HepG2 (cell line): Measurements from ENCODE around the gene INKA2. TPM values are rescaled to one million over a fixed set of nuclear protein-coding genes. Genes with fewer than 3 reads are reported as not detected.

Experiments
- FOSL1 ChIP-seq: sonication (generic); formaldehyde crosslinking; IDR thresholded peaks from 2 replicates; pipeline ENCODE4 v1.9.0; 2021; ENCODE audit warnings: missing genetic modification reagents, borderline replicate concordance
- KLF12 ChIP-seq: sonication (generic); formaldehyde crosslinking; IDR thresholded peaks from 2 replicates; pipeline ENCODE4 v1.4.0; 2020; ENCODE audit warnings: missing genetic modification reagents, borderline replicate concordance
- KLF9 ChIP-seq: IDR thresholded peaks from 2 replicates; pipeline ENCODE4 v1.6.1; 2016; ENCODE audit warnings: low read depth
- MAF1 ChIP-seq: sonication (generic); formaldehyde crosslinking; IDR thresholded peaks from 2 replicates; pipeline ENCODE4 v1.5.0; 2020; ENCODE audit warnings: missing genetic modification reagents, borderline replicate concordance
- MAFK ChIP-seq, 2 experiments: IDR thresholded peaks in 1 of 2; conservative IDR thresholded peaks in 1 of 2; 2 replicates each; pipeline ENCODE4 v1.6.1; 2011; ENCODE audit warnings: improper control_type of control experiment in 2 of 2, low read length in 2 of 2
- MAZ ChIP-seq, 2 experiments: sonication (generic) in 1 of 2; formaldehyde crosslinking in 1 of 2; IDR thresholded peaks; 2 replicates each; pipeline versions ENCODE4 v1.5.0 to v1.6.1; 2012 to 2020; ENCODE audit warnings: low read depth in 2 of 2, mild to moderate bottlenecking in 2 of 2, borderline replicate concordance in 1 of 2, improper control_type of control experiment in 1 of 2, low read length in 1 of 2, missing genetic modification reagents in 1 of 2, moderate library complexity in 1 of 2
- NKX3-1 ChIP-seq: sonication (generic); formaldehyde crosslinking; IDR thresholded peaks from 2 replicates; pipeline ENCODE4 v1.5.0; 2020; ENCODE audit warnings: missing genetic modification reagents
- NR1H2 ChIP-seq: sonication (generic); formaldehyde crosslinking; IDR thresholded peaks from 2 replicates; pipeline ENCODE4 v1.8.1; 2022; ENCODE audit warnings: low read depth, missing genetic modification reagents, borderline replicate concordance
- NRL ChIP-seq: sonication (generic); formaldehyde crosslinking; IDR thresholded peaks from 2 replicates; pipeline ENCODE4 v1.5.0; 2020; ENCODE audit warnings: missing genetic modification reagents, mild to moderate bottlenecking, moderate library complexity, borderline replicate concordance
- RBAK ChIP-seq: sonication (generic); formaldehyde crosslinking; IDR thresholded peaks from 2 replicates; pipeline ENCODE4 v1.5.1; 2020; ENCODE audit warnings: mild to moderate bottlenecking, missing genetic modification reagents
- RNF2 ChIP-seq: fragments of 450-650 bp; conservative IDR thresholded peaks from 2 replicates; pipeline ENCODE4 v1.6.1; 2016; ENCODE audit warnings: low read depth
- RORA ChIP-seq: sonication (generic); formaldehyde crosslinking; IDR thresholded peaks from 2 replicates; pipeline ENCODE4 v1.5.0; 2020; ENCODE audit warnings: mild to moderate bottlenecking, missing genetic modification reagents, moderate library complexity
- SMAD9 ChIP-seq: sonication (generic); formaldehyde crosslinking; IDR thresholded peaks from 2 replicates; pipeline ENCODE4 v1.5.1; 2020; ENCODE audit warnings: mild to moderate bottlenecking, missing genetic modification reagents
- SOX13 ChIP-seq, 3 experiments: fragments of 450-650 bp in 1 of 3; sonication (generic) in 1 of 3; formaldehyde crosslinking in 1 of 3; IDR thresholded peaks in 2 of 3; conservative IDR thresholded peaks in 1 of 3; 2 replicates each; pipeline versions ENCODE4 v1.5.0 to v1.6.1; 2016 to 2020; ENCODE audit warnings: antibody characterized with exemption in 1 of 3, mild to moderate bottlenecking in 1 of 3, missing compliant biosample characterization in 1 of 3, missing genetic modification reagents in 1 of 3, moderate library complexity in 1 of 3
- ZBTB7A ChIP-seq: sonication (generic); formaldehyde crosslinking; IDR thresholded peaks from 2 replicates; pipeline ENCODE4 v1.8.0; 2022; ENCODE audit warnings: mild to moderate bottlenecking, missing genetic modification reagents
- ZEB1 ChIP-seq: IDR thresholded peaks from 2 replicates; pipeline ENCODE4 v1.6.1; 2012; ENCODE audit warnings: mild to moderate bottlenecking, low read depth, inconsistent platforms; ENCODE audit not compliant: insufficient replicate concordance
- ZFX ChIP-seq: sonication (generic); formaldehyde crosslinking; IDR thresholded peaks from 2 replicates; pipeline ENCODE4 v1.4.0; 2020; ENCODE audit warnings: mild to moderate bottlenecking, low read depth, missing genetic modification reagents, moderate library complexity
- ZNF12 ChIP-seq: sonication (generic); formaldehyde crosslinking; IDR thresholded peaks from 2 replicates; pipeline ENCODE4 v1.5.0; 2020; ENCODE audit warnings: missing genetic modification reagents
- ZNF30 ChIP-seq: sonication (generic); formaldehyde crosslinking; IDR thresholded peaks from 2 replicates; pipeline ENCODE4 v1.5.0; 2020; ENCODE audit warnings: mild to moderate bottlenecking, missing genetic modification reagents
- ZNF572 ChIP-seq: sonication (generic); formaldehyde crosslinking; IDR thresholded peaks from 2 replicates; pipeline ENCODE4 v1.5.1; 2020; ENCODE audit warnings: mild to moderate bottlenecking, missing genetic modification reagents
- ZNF761 ChIP-seq: sonication (generic); formaldehyde crosslinking; conservative IDR thresholded peaks from 2 replicates; pipeline ENCODE4 v1.4.0; 2020; ENCODE audit warnings: mild to moderate bottlenecking, missing genetic modification reagents
- ZNF781 ChIP-seq: sonication (generic); formaldehyde crosslinking; IDR thresholded peaks from 2 replicates; pipeline ENCODE4 v1.5.1; 2020; ENCODE audit warnings: borderline replicate concordance, mild to moderate bottlenecking, missing genetic modification reagents; ENCODE audit errors: not compliant biosample characterization
- polyA plus RNA-seq, 8 experiments: library from polyadenylated mRNA; depleted of rRNA in 3 of 8; stranded (reverse) in 7 of 8; unstranded in 1 of 8; fragments of >200 nt; fragmentation: Illumina TruSeq in 4 of 8; extraction: Trizol in 4 of 8; gene quantifications; 2 replicates each; pipeline versions ENCODE4 v1.2.1 to v1.2.3, GENCODE V29; 2011 to 2016; ENCODE audit warnings: low read depth in 4 of 8, missing spikeins in 1 of 8, mixed read lengths in 1 of 8; ENCODE audit not compliant: insufficient read depth in 1 of 8
- total RNA-seq, 5 experiments: library from RNA; depleted of rRNA; stranded (reverse); fragments of >200 nt; fragmentation: Illumina TruSeq; extraction: Trizol; gene quantifications; 2 replicates each; pipeline ENCODE4 v1.2.3, GENCODE V29; 2016; ENCODE audit warnings: low read depth in 1 of 5
- TF ChIP-seq, protein P1 (sequence below): IDR thresholded peaks from 2 replicates; pipeline ENCODE4 v1.6.1; 2016; ENCODE audit warnings: low read depth, borderline replicate concordance
- TF ChIP-seq, protein P2 (sequence below): sonication (generic); formaldehyde crosslinking; IDR thresholded peaks from 2 replicates; pipeline ENCODE4 v1.8.1; 2022; ENCODE audit warnings: mild to moderate bottlenecking, missing genetic modification reagents
- TF ChIP-seq, protein P3 (sequence below): sonication (generic); formaldehyde crosslinking; conservative IDR thresholded peaks from 2 replicates; pipeline ENCODE4 v1.4.0; 2020; ENCODE audit warnings: mild to moderate bottlenecking, missing genetic modification reagents, moderate library complexity

The INKA2 gene
- total and polyA plus RNA-seq, 2 of the 13 experiments (the other 11 are each of a cell fraction or from before 2014, with no cell fraction given) = 2.6 to 4.6 TPM

DNA sequence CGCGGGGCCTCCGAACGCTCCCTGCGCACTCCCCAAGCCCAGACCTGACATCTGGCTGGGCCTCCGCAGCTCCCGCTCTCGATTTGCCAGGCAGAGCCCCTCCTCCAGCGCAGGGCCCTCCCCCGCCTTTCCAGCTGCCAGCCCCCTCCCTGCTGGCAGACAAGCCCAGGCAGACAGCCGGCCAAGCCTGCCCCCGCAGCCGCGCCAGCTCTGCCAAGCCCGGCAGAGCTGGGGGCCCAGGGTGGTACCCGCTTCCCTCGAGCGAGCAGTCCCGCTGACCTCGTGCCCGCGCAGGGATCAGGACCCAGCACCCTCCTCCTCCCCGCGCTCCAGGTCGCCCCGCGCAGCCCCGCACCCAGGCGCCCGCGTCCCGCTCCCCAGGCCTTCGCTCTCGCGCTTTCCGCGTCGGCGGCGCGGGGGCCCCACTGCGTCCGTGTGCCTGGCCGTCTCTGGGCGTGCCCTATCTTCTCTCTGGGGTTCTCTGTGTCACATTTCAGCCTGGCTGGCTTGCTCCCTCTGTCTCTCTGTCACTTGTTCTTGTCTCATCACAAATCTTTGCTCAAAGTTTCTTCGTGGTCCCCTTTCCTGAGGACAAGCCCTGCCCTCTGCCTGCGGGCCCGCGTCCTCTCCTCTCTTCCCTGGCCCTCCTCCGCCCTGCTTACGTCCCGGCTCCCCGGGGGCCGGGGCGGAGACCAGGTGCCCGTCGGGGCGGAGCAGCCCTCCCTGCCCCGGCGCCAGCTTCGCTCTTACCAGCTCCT is 580 bp downstream of the INKA2 start (continued):
- TF ChIP-seq KLF12 (CRISPR knock-in tag) (no peak), ZNF761 (CRISPR knock-in tag) (0 out of 2 replicates have a peak, but pooled peaks have one; percentile 4), SMAD9 (no peak), NR1H2 (CRISPR knock-in tag) (peak; percentile 70; the same call in 1 of the 2 replicates), ZFX (CRISPR knock-in tag) (peak; percentile 8; the same call in 1 of the 2 replicates), ZBTB7A (CRISPR knock-in tag) (0 out of 2 replicates have a peak, but pooled peaks have one; percentile 54), RORA (no peak), NKX3-1 (no peak), ZEB1 (no peak), RNF2 (peak; percentile 79), MAZ (IDR thresholded peaks at IDR 0.05; ENCODE audit: borderline replicate concordance, low read depth, low read length) (peak; percentile 44; the same call in 1 of the 2 replicates), MAZ (CRISPR knock-in tag; IDR thresholded peaks at IDR 0.05; ENCODE audit: low read depth) (no peak), KLF9 (CRISPR knock-in tag) (no peak), ZNF781 (CRISPR knock-in tag) (no peak), MAFK (conservative IDR thresholded peaks at IDR 0.05 in 1 of 2, IDR thresholded peaks at IDR 0.05 in 1 of 2; ENCODE audit: low read length in 2 of 2) (no peak), NRL (no peak), SOX13 (IDR thresholded peaks at IDR 0.05) (no peak), SOX13 (CRISPR knock-in tag; conservative IDR thresholded peaks at IDR 0.05 in 1 of 2, IDR thresholded peaks at IDR 0.05 in 1 of 2) (no peak; a peak in 1 of 4 replicates), MAF1 (no peak), ZNF12 (CRISPR knock-in tag) (no peak), FOSL1 (CRISPR knock-in tag) (no peak), ZNF30 (CRISPR knock-in tag) (no peak), RBAK (CRISPR knock-in tag) (no peak), ZNF572 (CRISPR knock-in tag) (no peak)
- TF ChIP-seq, protein P1, sequence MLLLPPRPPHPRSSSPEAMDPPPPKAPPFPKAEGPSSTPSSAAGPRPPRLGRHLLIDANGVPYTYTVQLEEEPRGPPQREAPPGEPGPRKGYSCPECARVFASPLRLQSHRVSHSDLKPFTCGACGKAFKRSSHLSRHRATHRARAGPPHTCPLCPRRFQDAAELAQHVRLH (CRISPR knock-in tag) = no peak
- TF ChIP-seq, protein P2, sequence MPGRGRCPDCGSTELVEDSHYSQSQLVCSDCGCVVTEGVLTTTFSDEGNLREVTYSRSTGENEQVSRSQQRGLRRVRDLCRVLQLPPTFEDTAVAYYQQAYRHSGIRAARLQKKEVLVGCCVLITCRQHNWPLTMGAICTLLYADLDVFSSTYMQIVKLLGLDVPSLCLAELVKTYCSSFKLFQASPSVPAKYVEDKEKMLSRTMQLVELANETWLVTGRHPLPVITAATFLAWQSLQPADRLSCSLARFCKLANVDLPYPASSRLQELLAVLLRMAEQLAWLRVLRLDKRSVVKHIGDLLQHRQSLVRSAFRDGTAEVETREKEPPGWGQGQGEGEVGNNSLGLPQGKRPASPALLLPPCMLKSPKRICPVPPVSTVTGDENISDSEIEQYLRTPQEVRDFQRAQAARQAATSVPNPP (CRISPR knock-in tag) = 0 out of 2 replicates have a peak, but pooled peaks have one; percentile 24
- TF ChIP-seq, protein P3, sequence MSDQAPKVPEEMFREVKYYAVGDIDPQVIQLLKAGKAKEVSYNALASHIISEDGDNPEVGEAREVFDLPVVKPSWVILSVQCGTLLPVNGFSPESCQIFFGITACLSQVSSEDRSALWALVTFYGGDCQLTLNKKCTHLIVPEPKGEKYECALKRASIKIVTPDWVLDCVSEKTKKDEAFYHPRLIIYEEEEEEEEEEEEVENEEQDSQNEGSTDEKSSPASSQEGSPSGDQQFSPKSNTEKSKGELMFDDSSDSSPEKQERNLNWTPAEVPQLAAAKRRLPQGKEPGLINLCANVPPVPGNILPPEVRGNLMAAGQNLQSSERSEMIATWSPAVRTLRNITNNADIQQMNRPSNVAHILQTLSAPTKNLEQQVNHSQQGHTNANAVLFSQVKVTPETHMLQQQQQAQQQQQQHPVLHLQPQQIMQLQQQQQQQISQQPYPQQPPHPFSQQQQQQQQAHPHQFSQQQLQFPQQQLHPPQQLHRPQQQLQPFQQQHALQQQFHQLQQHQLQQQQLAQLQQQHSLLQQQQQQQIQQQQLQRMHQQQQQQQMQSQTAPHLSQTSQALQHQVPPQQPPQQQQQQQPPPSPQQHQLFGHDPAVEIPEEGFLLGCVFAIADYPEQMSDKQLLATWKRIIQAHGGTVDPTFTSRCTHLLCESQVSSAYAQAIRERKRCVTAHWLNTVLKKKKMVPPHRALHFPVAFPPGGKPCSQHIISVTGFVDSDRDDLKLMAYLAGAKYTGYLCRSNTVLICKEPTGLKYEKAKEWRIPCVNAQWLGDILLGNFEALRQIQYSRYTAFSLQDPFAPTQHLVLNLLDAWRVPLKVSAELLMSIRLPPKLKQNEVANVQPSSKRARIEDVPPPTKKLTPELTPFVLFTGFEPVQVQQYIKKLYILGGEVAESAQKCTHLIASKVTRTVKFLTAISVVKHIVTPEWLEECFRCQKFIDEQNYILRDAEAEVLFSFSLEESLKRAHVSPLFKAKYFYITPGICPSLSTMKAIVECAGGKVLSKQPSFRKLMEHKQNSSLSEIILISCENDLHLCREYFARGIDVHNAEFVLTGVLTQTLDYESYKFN (CRISPR knock-in tag) = no peak
